HG02623 (cell line): ENCODE measurements around the gene EPHA6.

ENCODE experiments used
- ATAC-seq: cut with Tn5 transposase; IDR thresholded peaks from one replicate; pipeline ENCODE4 v1.9.1; 2021; ENCODE audit warnings: moderate library complexity; ENCODE audit not compliant: unreplicated experiment

Gene EPHA6

GRCh38 chr3:96813820-96814650 lies at the start of gene EPHA6:
Gene EPHA6, plus strand, starts transcription at chr3:96814594.
- ATAC-seq, result peak; percentile 16

GRCh38 chr3:96776818-96777217 lies 37.6 kb upstream of the EPHA6 start:
- ATAC-seq, result no peak

- no peak for ATAC-seq
Measured at GRCh38 chr3:96779810-96780209, 34.6 kb upstream of the EPHA6 start.

- ATAC-seq, result no peak
Measured at GRCh38 chr3:96796101-96796500, 18.3 kb upstream of the EPHA6 start.

GRCh38 chr3:96803870-96804269 lies 10.5 kb upstream of the EPHA6 start:
- ATAC-seq, result no peak

GRCh38 chr3:96806341-96806740 lies 8.1 kb upstream of the EPHA6 start:
- ATAC-seq, result no peak

GRCh38 chr3:96813134-96813819 lies 1.1 kb upstream of the EPHA6 start:
- ATAC-seq, result peak; percentile 99

- no peak for ATAC-seq
Measured at GRCh38 chr3:96814651-96815567, 515 bp downstream of the EPHA6 start.

- no peak for ATAC-seq
Measured at GRCh38 chr3:96831175-96831574, 16.8 kb downstream of the EPHA6 start.

GRCh38 chr3:96833301-96833700 lies 18.9 kb downstream of the EPHA6 start:
- no peak for ATAC-seq

- no peak for ATAC-seq
Measured at GRCh38 chr3:96836153-96836915, 21.9 kb downstream of the EPHA6 start.

GRCh38 chr3:96843505-96844203 lies 29.3 kb downstream of the EPHA6 start:
- no peak for ATAC-seq

GRCh38 chr3:96844204-96844514 lies 29.8 kb downstream of the EPHA6 start:
- ATAC-seq, result no peak

GRCh38 chr3:96852849-96853248 lies 38.5 kb downstream of the EPHA6 start:
- ATAC-seq, result no peak

- ATAC-seq, result no peak
Measured at GRCh38 chr3:96860882-96861281, 46.5 kb downstream of the EPHA6 start.

GRCh38 chr3:96863129-96863740 lies 48.8 kb downstream of the EPHA6 start:
- no peak for ATAC-seq

GRCh38 chr3:96865605-96866004 lies 51.2 kb downstream of the EPHA6 start:
- no peak for ATAC-seq

GRCh38 chr3:96869316-96869715 lies 54.9 kb downstream of the EPHA6 start:
- no peak for ATAC-seq

- no peak for ATAC-seq
Measured at GRCh38 chr3:96877510-96877909, 63.1 kb downstream of the EPHA6 start.

GRCh38 chr3:96900031-96900430 lies 85.6 kb downstream of the EPHA6 start:
- ATAC-seq, result no peak
